ENCODE data around the gene TTLL11. TPM values are rescaled to one million over a fixed set of nuclear protein-coding genes. Genes with fewer than 3 reads are reported as not detected.

Gene TTLL11
- total and polyA plus RNA-seq, 5 donors from 2014 or later, result 2.0 to 6.1 (median 3.5) TPM

- no peak overlapping the region for H3K27ac Mint-ChIP-seq
- H3K9me3 ChIP-seq (ENCODE audit: control insufficient read depth in 2 of 2, low read length in 2 of 2), result no peaks in the 10 kb centered on the region
- no peak overlapping the region for H3K4me3 Mint-ChIP-seq
- no peaks in the 10 kb centered on the region for H3K36me3 Mint-ChIP-seq
- DNase-seq (no peak), ATAC-seq (ENCODE audit: low read depth in 2 of 2) (no peak)
- H3K27me3 ChIP-seq (ENCODE audit: control insufficient read depth, insufficient read depth, low read length), result no peaks in the 10 kb centered on the region
- H3K4me1 ChIP-seq (ENCODE audit: control insufficient read depth, insufficient read depth, low read length, poor library complexity, severe bottlenecking), result no peaks in the 10 kb centered on the region
- H3K4me3 ChIP-seq (ENCODE audit: low read depth, low read length), result no peak overlapping the region
- H3K27me3 Mint-ChIP-seq, result no peaks in the 10 kb centered on the region
- no peaks in the 10 kb centered on the region for H3K9me3 Mint-ChIP-seq
- no peaks in the 10 kb centered on the region for H3K4me1 Mint-ChIP-seq
- H3K36me3 ChIP-seq (ENCODE audit: control insufficient read depth, insufficient read depth, low read length), result no peaks in the 10 kb centered on the region
- no peak overlapping the region for H3K27ac ChIP-seq (ENCODE audit: insufficient read depth, low read length, poor library complexity, severe bottlenecking)
These were observed 96.3 kb downstream of the TTLL11 start for GRCh38 chr9:121996783-121997182.

- Mint-ChIP-seq H3K27ac (no peak overlapping the region), H3K27me3 (no peaks in the 10 kb centered on the region), H3K36me3 (no peaks in the 10 kb centered on the region), H3K4me1 (no peaks in the 10 kb centered on the region), H3K9me3 (no peaks in the 10 kb centered on the region), H3K4me3 (no peak overlapping the region)
- Histone ChIP-seq H3K27me3 (ENCODE audit: control insufficient read depth, insufficient read depth, low read length) (no peaks in the 10 kb centered on the region), H3K4me3 (ENCODE audit: low read depth, low read length) (no peak overlapping the region), H3K9me3 (ENCODE audit: control insufficient read depth in 2 of 2, low read length in 2 of 2) (no peaks in the 10 kb centered on the region), H3K27ac (ENCODE audit: insufficient read depth, low read length, poor library complexity, severe bottlenecking) (no peak overlapping the region), H3K36me3 (ENCODE audit: control insufficient read depth, insufficient read depth, low read length) (no peaks in the 10 kb centered on the region), H3K4me1 (ENCODE audit: control insufficient read depth, insufficient read depth, low read length, poor library complexity, severe bottlenecking) (no peaks in the 10 kb centered on the region)
- ATAC-seq (ENCODE audit: low read depth in 2 of 2) (no peak), DNase-seq (no peak)
These were observed 97.1 kb downstream of the TTLL11 start for GRCh38 chr9:121995997-121996396.

GRCh38 chr9:121992571-121993212, 100.4 kb downstream of the TTLL11 start:
- no peaks in the 10 kb centered on the region for H3K27me3 ChIP-seq (ENCODE audit: control insufficient read depth, insufficient read depth, low read length)
- peaks cover 0 to 2% (median under 1%) of the 10 kb centered on the region in 4 donors for H3K4me1 Mint-ChIP-seq

GRCh38 chr9:121991307-121991661, 101.8 kb downstream of the TTLL11 start:
- no peaks in the 10 kb centered on the region for H3K36me3 ChIP-seq (ENCODE audit: control insufficient read depth, insufficient read depth, low read length)
- H3K4me1 Mint-ChIP-seq, result peaks cover 0 to 2% (median under 1%) of the 10 kb centered on the region in 4 donors
- no peak overlapping the region for H3K27ac ChIP-seq (ENCODE audit: insufficient read depth, low read length, poor library complexity, severe bottlenecking)
- H3K4me3 ChIP-seq (ENCODE audit: low read depth, low read length), result no peak overlapping the region
- no peak overlapping the region for H3K27ac Mint-ChIP-seq
- H3K4me1 ChIP-seq (ENCODE audit: control insufficient read depth, insufficient read depth, low read length, poor library complexity, severe bottlenecking), result no peaks in the 10 kb centered on the region
- H3K4me3 Mint-ChIP-seq, result no peak overlapping the region
- no peaks in the 10 kb centered on the region for H3K9me3 Mint-ChIP-seq
- H3K27me3 ChIP-seq (ENCODE audit: control insufficient read depth, insufficient read depth, low read length), result no peaks in the 10 kb centered on the region
- no peak for DNase-seq
- no peaks in the 10 kb centered on the region for H3K9me3 ChIP-seq (ENCODE audit: control insufficient read depth in 2 of 2, low read length in 2 of 2)
- no peak for ATAC-seq (ENCODE audit: low read depth in 2 of 2)
- no peaks in the 10 kb centered on the region for H3K27me3 Mint-ChIP-seq
- peaks cover 29% of the 10 kb centered on the region for H3K36me3 Mint-ChIP-seq

More at GRCh38 chr9:121992571-121993212, 100.4 kb downstream of the TTLL11 start:
- Mint-ChIP-seq H3K4me3 (no peak overlapping the region), H3K27me3 (no peaks in the 10 kb centered on the region), H3K27ac (no peak overlapping the region), H3K36me3 (peaks cover 21% of the 10 kb centered on the region), H3K9me3 (no peaks in the 10 kb centered on the region)
- H3K4me1 ChIP-seq (ENCODE audit: control insufficient read depth, insufficient read depth, low read length, poor library complexity, severe bottlenecking), result no peaks in the 10 kb centered on the region
- DNase-seq (peak in 2 of 3 donors; percentile 34 to 72), ATAC-seq (ENCODE audit: low read depth in 2 of 2) (peak; percentile 34 to 42)
- no peaks in the 10 kb centered on the region for H3K9me3 ChIP-seq (ENCODE audit: control insufficient read depth in 2 of 2, low read length in 2 of 2)
- H3K36me3 ChIP-seq (ENCODE audit: control insufficient read depth, insufficient read depth, low read length), result no peaks in the 10 kb centered on the region
- no peak overlapping the region for H3K4me3 ChIP-seq (ENCODE audit: low read depth, low read length)
- no peak overlapping the region for H3K27ac ChIP-seq (ENCODE audit: insufficient read depth, low read length, poor library complexity, severe bottlenecking)

GRCh38 chr9:121990600-121991306, 102.4 kb downstream of the TTLL11 start:
- no peaks in the 10 kb centered on the region for H3K4me1 ChIP-seq (ENCODE audit: control insufficient read depth, insufficient read depth, low read length, poor library complexity, severe bottlenecking)
- no peak overlapping the region for H3K27ac Mint-ChIP-seq
- no peak for DNase-seq

GRCh38 chr9:121989010-121989409, 104.1 kb downstream of the TTLL11 start:
- Mint-ChIP-seq H3K36me3 (peaks cover 33% of the 10 kb centered on the region), H3K9me3 (no peaks in the 10 kb centered on the region), H3K27me3 (no peaks in the 10 kb centered on the region), H3K27ac (no peak overlapping the region), H3K4me1 (peaks cover 0 to 2% (median under 1%) of the 10 kb centered on the region in 4 donors), H3K4me3 (no peak overlapping the region)
- no peaks in the 10 kb centered on the region for H3K9me3 ChIP-seq (ENCODE audit: control insufficient read depth in 2 of 2, low read length in 2 of 2)
- no peaks in the 10 kb centered on the region for H3K36me3 ChIP-seq (ENCODE audit: control insufficient read depth, insufficient read depth, low read length)
- no peak overlapping the region for H3K4me3 ChIP-seq (ENCODE audit: low read depth, low read length)
- H3K27me3 ChIP-seq (ENCODE audit: control insufficient read depth, insufficient read depth, low read length), result no peaks in the 10 kb centered on the region
- H3K27ac ChIP-seq (ENCODE audit: insufficient read depth, low read length, poor library complexity, severe bottlenecking), result no peak overlapping the region
- ATAC-seq (ENCODE audit: low read depth in 2 of 2), result no peak
- no peaks in the 10 kb centered on the region for H3K4me1 ChIP-seq (ENCODE audit: control insufficient read depth, insufficient read depth, low read length, poor library complexity, severe bottlenecking)
- DNase-seq, result no peak

More at GRCh38 chr9:121990600-121991306, 102.4 kb downstream of the TTLL11 start:
- peaks cover 29% of the 10 kb centered on the region for H3K36me3 Mint-ChIP-seq
- peaks cover 0 to 2% (median under 1%) of the 10 kb centered on the region in 4 donors for H3K4me1 Mint-ChIP-seq
- H3K9me3 Mint-ChIP-seq, result no peaks in the 10 kb centered on the region
- H3K9me3 ChIP-seq (ENCODE audit: control insufficient read depth in 2 of 2, low read length in 2 of 2), result no peaks in the 10 kb centered on the region
- no peaks in the 10 kb centered on the region for H3K27me3 ChIP-seq (ENCODE audit: control insufficient read depth, insufficient read depth, low read length)
- H3K27me3 Mint-ChIP-seq, result no peaks in the 10 kb centered on the region
- H3K27ac ChIP-seq (ENCODE audit: insufficient read depth, low read length, poor library complexity, severe bottlenecking), result no peak overlapping the region
- ATAC-seq (ENCODE audit: low read depth in 2 of 2), result no peak
- H3K36me3 ChIP-seq (ENCODE audit: control insufficient read depth, insufficient read depth, low read length), result no peaks in the 10 kb centered on the region
- no peak overlapping the region for H3K4me3 Mint-ChIP-seq
- H3K4me3 ChIP-seq (ENCODE audit: low read depth, low read length), result no peak overlapping the region

GRCh38 chr9:121987314-121987713, 105.8 kb downstream of the TTLL11 start:
- Mint-ChIP-seq H3K27me3 (no peaks in the 10 kb centered on the region), H3K4me3 (no peak overlapping the region), H3K36me3 (peaks cover 40% of the 10 kb centered on the region), H3K4me1 (peaks cover 0 to 2% (median under 1%) of the 10 kb centered on the region in 4 donors), H3K27ac (peak overlapping the region in 1 of 3 donors; percentile 33), H3K9me3 (peaks cover 0 to 1% (median 0%) of the 10 kb centered on the region in 7 donors)
- Histone ChIP-seq H3K4me1 (ENCODE audit: control insufficient read depth, insufficient read depth, low read length, poor library complexity, severe bottlenecking) (no peaks in the 10 kb centered on the region), H3K27ac (ENCODE audit: insufficient read depth, low read length, poor library complexity, severe bottlenecking) (no peak overlapping the region), H3K36me3 (ENCODE audit: control insufficient read depth, insufficient read depth, low read length) (no peaks in the 10 kb centered on the region), H3K4me3 (ENCODE audit: low read depth, low read length) (no peak overlapping the region), H3K27me3 (ENCODE audit: control insufficient read depth, insufficient read depth, low read length) (no peaks in the 10 kb centered on the region), H3K9me3 (ENCODE audit: control insufficient read depth in 2 of 2, low read length in 2 of 2) (no peaks in the 10 kb centered on the region)
- DNase-seq (no peak), ATAC-seq (ENCODE audit: low read depth in 2 of 2) (no peak)

Data from CD4-positive, CD25-positive, alpha-beta regulatory T cell (primary cell).